DOHH2 (cell line): ENCODE measurements around the gene MAML1.

Experiments used
- CTCF ChIP-seq: fragments of 200-600 bp; sonication (generic); IDR thresholded peaks from one replicate; pipeline ENCODE4 v1.5.1; 2014; ENCODE audit warnings: antibody characterized with exemption, mild to moderate bottlenecking, low read depth, low read length; ENCODE audit not compliant: poor library complexity, severe bottlenecking
- EZH2phosphoT487 ChIP-seq: fragments of 200-600 bp; sonication (generic); IDR thresholded peaks from 2 replicates; pipeline ENCODE4 v1.6.1; 2017; ENCODE audit warnings: borderline replicate concordance, mild to moderate bottlenecking, antibody characterized with exemption, low read length, moderate library complexity, mixed read lengths

- TF ChIP-seq CTCF: no peak
- TF ChIP-seq EZH2phosphoT487: no peak
These were observed 41.8 kb downstream of the MAML1 start for GRCh38 chr5:179774442-179774841.
